Muscle of leg (tissue), 11 donors: ENCODE results near the gene CIT. TPM values are rescaled to one million over a fixed set of nuclear protein-coding genes. Genes with fewer than 3 reads are reported as not detected.

Source experiments
- DNase-seq: peaks from one replicate; pipeline ENCODE4 v3.0.0; 2013
- H3K27ac ChIP-seq: one replicate; pipeline ENCODE4 v1.5.1; 2013; ENCODE audit warnings: mild to moderate bottlenecking, low read length, control low read depth
- H3K27me3 ChIP-seq: one replicate; pipeline ENCODE4 v1.6.1; 2013; ENCODE audit warnings: low read length; ENCODE audit not compliant: control insufficient read depth, insufficient read depth
- H3K36me3 ChIP-seq: one replicate; pipeline ENCODE4 v1.6.1; 2013; ENCODE audit warnings: low read length; ENCODE audit not compliant: control insufficient read depth, insufficient read depth
- H3K4me1 ChIP-seq: one replicate; pipeline ENCODE4 v1.6.1; 2013; ENCODE audit warnings: low read length; ENCODE audit not compliant: control insufficient read depth, insufficient read depth
- H3K4me3 ChIP-seq: one replicate; pipeline ENCODE4 v1.5.1; 2013; ENCODE audit warnings: low read length, control low read depth
- H3K9me3 ChIP-seq: replicated peaks from 2 replicates; pipeline ENCODE4 v1.6.1; 2013; ENCODE audit warnings: low read depth, low read length; ENCODE audit not compliant: control insufficient read depth
- WGBS: methylation state at CpG from one replicate; pipeline ENCODE4 v1.1.5; 2013; ENCODE audit warnings: missing lambda C conversion rate; ENCODE audit not compliant: insufficient coverage; 5-methylcytosine and 5-hydroxymethylcytosine counted together
- polyA plus RNA-seq, 8 donors: library from polyadenylated mRNA; unstranded; fragments of 120-200 nt; gene quantifications; one replicate each; pipeline versions ENCODE4 v1.2.1 to v1.2.3, GENCODE V29; 2013; ENCODE audit warnings: inconsistent platforms in 1 of 8, low replicate concordance in 1 of 8; ENCODE audit not compliant: insufficient read length in 8 of 8, insufficient read depth in 1 of 8
- total RNA-seq: library from RNA; stranded (reverse); fragments of 120-200 nt; gene quantifications from one replicate; pipeline ENCODE4 v1.2.4, GENCODE V29; 2013

CIT gene
- total and polyA plus RNA-seq, 9 donors: 5.8 to 12.3 (median 9.2) TPM

- no peak for DNase-seq
- H3K9me3 ChIP-seq: peaks cover 3% of the 10 kb centered on the region
- no peaks in the 10 kb centered on the region for H3K36me3 ChIP-seq
- WGBS: no CpG with 5 or more reads among the region's 6 CpGs
- no peak overlapping the region for H3K27ac ChIP-seq
- H3K4me3 ChIP-seq: no peak overlapping the region
- peaks cover 9% of the 10 kb centered on the region for H3K4me1 ChIP-seq
- H3K27me3 ChIP-seq: no peaks in the 10 kb centered on the region
These were observed 68.7 kb downstream of the CIT start for GRCh38 chr12:119808441-119808840.

GRCh38 chr12:119807380-119807779, 69.7 kb downstream of the CIT start:
- DNase-seq: no peak
- H3K9me3 ChIP-seq: peaks cover 3% of the 10 kb centered on the region
- H3K27ac ChIP-seq: no peak overlapping the region
- peaks cover 14% of the 10 kb centered on the region for H3K4me1 ChIP-seq
- H3K27me3 ChIP-seq: no peaks in the 10 kb centered on the region
- H3K4me3 ChIP-seq: no peak overlapping the region
- H3K36me3 ChIP-seq: no peaks in the 10 kb centered on the region

DNA sequence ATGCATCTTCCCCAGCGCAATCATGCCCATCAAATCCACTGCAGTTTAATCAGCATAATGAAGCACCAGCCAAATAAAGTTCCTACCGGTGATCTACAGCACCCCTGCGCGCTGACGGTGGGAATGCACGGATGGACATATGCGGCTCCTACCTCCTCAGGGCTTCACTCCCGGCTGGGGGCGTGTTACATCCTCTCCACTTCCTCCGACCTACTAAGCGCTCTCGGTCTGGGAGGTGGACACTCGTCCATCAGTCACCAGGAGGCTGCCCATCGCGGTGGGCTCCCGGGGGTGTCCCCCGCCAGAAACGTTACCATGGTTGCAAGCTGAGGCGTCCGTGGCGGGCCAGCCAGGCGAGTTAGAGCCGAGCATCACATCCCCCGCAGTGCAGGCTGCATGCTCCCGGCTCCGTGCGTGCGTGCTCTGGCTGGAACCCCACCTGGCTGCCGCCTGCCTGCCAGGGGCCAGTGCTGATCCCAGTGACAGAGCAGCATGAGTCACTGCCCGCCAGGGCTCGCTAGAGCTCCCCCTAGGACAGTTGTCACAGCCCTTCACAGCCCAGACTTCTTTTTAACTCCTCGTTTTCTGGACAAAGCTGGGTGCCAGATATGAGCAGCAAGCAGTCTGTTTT, 73.0 kb downstream of the CIT start:
- peaks cover 3% of the 10 kb centered on the region for H3K9me3 ChIP-seq
- H3K4me1 ChIP-seq: peaks cover 17% of the 10 kb centered on the region
- DNase-seq: peak; percentile 83
- H3K27ac ChIP-seq: no peak overlapping the region
- H3K27me3 ChIP-seq: no peaks in the 10 kb centered on the region
- 22% methylated on average over 29 of the region's 32 CpGs for WGBS
- H3K36me3 ChIP-seq: no peaks in the 10 kb centered on the region
- H3K4me3 ChIP-seq: peak overlapping the region; percentile 42

- Histone ChIP-seq H3K4me3 (peak overlapping the region; percentile 42), H3K27me3 (no peaks in the 10 kb centered on the region), H3K9me3 (peaks cover 3% of the 10 kb centered on the region), H3K36me3 (no peaks in the 10 kb centered on the region), H3K4me1 (peaks cover 17% of the 10 kb centered on the region), H3K27ac (peak overlapping the region; percentile 43)
- WGBS: 8% methylated on average over 14 of the region's 16 CpGs
- DNase-seq: peak; percentile 85
These were observed 73.7 kb downstream of the CIT start for GRCh38 chr12:119803381-119803791.

DNA sequence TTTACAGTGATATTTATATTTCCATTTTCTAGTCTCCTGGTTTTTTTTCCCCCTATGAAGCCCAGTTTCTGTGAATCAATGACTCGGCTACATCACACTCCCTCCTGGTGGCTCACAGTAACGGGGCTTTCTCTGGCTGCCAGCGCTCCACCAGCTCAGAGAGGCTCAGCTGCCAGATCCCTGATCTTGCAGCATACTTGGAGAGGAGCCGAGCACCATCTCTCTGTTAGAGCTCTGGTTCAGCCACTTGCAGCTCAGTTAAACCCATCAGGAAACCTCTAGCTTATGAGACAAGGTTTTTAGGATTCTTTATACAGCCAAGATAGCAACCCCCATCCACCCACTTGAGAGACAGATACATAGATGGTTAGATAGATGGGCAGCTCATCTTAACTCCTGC, 74.6 kb downstream of the CIT start:
- Histone ChIP-seq H3K4me3 (no peak overlapping the region), H3K27ac (no peak overlapping the region), H3K27me3 (no peaks in the 10 kb centered on the region), H3K4me1 (peaks cover 17% of the 10 kb centered on the region), H3K9me3 (peaks cover 3% of the 10 kb centered on the region), H3K36me3 (no peaks in the 10 kb centered on the region)
- DNase-seq: peak; percentile 77
- WGBS: 28% methylated on average over 3 of the region's 4 CpGs

DNA sequence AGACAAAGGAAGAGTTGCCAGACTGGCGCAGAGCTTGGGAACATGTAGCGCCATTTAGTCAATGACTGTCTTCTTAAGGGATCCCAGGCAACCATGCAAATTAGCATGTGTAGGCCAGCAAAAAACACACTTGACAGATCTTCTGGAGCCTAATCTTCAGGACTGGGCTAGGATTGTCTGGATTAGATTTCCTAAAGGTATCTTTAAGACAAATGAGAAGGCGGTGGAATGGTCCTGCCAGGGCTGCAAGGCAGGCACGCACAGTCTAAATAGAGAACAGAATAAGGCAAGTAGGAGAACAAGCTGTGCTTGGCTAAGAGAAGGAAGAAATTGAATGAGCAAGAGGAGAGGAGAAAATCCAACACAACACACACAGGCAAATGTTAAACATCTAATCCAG, 80.0 kb downstream of the CIT start:
- peaks cover 4% of the 10 kb centered on the region for H3K36me3 ChIP-seq
- no peak overlapping the region for H3K27ac ChIP-seq
- whole genome bisulfite sequencing: 97% methylated on average over 2 of the region's 4 CpGs
- H3K4me1 ChIP-seq: peaks cover under 1% of the 10 kb centered on the region
- DNase-seq: no peak
- no peaks in the 10 kb centered on the region for H3K9me3 ChIP-seq
- no peak overlapping the region for H3K4me3 ChIP-seq
- H3K27me3 ChIP-seq: no peaks in the 10 kb centered on the region

DNA sequence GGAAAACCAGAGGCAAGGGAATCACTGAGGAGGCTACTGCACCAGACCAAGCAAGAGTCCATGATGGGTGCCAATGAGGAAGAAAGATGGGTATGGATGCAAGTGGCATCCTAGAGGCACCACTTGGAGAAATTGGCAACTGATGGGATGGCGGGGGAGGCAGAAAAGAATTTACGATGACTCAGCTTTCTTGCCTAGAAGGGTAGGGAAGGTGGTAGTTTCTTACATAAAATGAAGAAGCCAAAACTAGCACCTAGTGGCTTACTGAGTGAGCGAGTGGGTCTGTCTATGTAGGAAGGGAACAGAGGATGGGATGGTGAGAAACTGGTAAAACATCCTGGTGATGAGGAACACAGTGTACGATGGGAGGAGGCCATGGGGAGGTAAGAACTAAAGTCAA, 80.8 kb downstream of the CIT start:
- Histone ChIP-seq H3K4me1 (no peaks in the 10 kb centered on the region), H3K27ac (no peak overlapping the region), H3K9me3 (no peaks in the 10 kb centered on the region), H3K36me3 (peaks cover 4% of the 10 kb centered on the region), H3K27me3 (no peaks in the 10 kb centered on the region), H3K4me3 (no peak overlapping the region)
- 95% methylated on average over 4 of the region's 4 CpGs for WGBS
- no peak for DNase-seq

DNA sequence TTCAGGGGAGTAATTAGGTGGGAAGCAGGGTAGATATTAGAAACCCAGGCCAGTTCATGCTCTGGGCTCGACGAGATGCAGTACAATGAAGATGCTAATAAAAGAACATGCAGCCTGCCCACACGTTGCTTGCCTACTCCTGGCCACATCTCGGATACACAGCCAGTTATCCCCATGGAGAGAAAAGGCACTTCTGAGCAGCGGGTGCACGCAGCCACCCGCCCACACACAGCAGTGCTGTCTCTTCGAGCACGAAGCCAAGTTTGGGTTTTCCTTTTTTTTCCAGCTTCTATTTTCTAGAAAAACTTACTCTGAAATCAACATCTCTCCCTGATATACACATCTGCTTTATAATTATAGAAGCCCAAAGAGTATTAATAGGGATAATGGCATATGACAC, 85.7 kb downstream of the CIT start:
- no peak for DNase-seq
- Histone ChIP-seq H3K27ac (no peak overlapping the region), H3K27me3 (no peaks in the 10 kb centered on the region), H3K36me3 (peaks cover 4% of the 10 kb centered on the region), H3K9me3 (no peaks in the 10 kb centered on the region), H3K4me3 (no peak overlapping the region), H3K4me1 (no peaks in the 10 kb centered on the region)
- 75% methylated on average over 4 of the region's 9 CpGs for WGBS

GRCh38 chr12:119788786-119789185, 88.3 kb downstream of the CIT start:
- Histone ChIP-seq H3K9me3 (peaks cover 2% of the 10 kb centered on the region), H3K4me1 (no peaks in the 10 kb centered on the region), H3K27me3 (no peaks in the 10 kb centered on the region), H3K4me3 (no peak overlapping the region), H3K27ac (no peak overlapping the region), H3K36me3 (peaks cover 13% of the 10 kb centered on the region)
- no peak for DNase-seq
- 100% methylated on average over 1 of the region's 1 CpG for WGBS

DNA sequence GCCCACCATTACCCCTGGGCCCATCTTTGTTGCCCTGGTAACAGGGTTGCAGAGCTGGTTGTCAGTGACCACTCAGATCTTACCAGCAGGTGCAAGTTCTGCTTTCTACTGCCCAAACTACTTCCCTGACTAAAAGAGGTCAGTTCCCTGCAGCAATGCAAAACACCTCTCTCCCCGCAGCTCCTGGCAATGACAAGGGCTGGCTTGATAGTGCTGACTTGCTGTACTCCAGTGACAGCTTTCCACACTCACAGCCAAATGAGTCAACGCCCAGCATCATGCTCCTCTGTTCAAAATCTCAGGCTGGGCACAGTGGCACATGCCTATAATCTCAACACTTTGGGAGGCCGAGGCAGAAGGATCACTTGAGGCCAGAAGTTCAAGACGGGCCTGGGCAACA, 90.6 kb downstream of the CIT start:
- no peaks in the 10 kb centered on the region for H3K4me1 ChIP-seq
- no peak overlapping the region for H3K4me3 ChIP-seq
- H3K27me3 ChIP-seq: no peaks in the 10 kb centered on the region
- DNase-seq: no peak
- peaks cover 17% of the 10 kb centered on the region for H3K36me3 ChIP-seq
- H3K9me3 ChIP-seq: peaks cover 2% of the 10 kb centered on the region
- H3K27ac ChIP-seq: no peak overlapping the region
- 85% methylated on average over 1 of the region's 4 CpGs for WGBS

DNA sequence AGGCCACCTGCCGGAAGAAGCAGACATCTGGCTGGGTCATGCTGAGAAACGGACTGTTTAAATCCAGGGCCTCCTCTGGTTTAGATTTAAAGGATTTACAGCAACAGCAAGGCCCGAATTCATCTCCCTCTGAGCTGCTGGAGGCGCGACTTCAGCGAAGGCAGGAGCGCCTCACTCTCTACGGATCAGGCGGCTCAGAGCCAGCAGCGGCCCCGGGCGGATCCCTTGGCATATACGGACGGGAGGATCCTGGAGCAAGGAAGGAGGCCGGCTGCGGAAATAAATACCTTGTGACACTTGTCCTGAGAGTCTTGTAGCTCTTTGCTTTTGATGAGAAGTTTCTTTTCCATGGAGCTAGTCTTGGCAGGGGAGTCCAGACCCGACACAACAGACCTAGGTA, 92.4 kb downstream of the CIT start:
- no peaks in the 10 kb centered on the region for H3K27me3 ChIP-seq
- no peak overlapping the region for H3K27ac ChIP-seq
- H3K4me1 ChIP-seq: no peaks in the 10 kb centered on the region
- H3K4me3 ChIP-seq: no peak overlapping the region
- H3K36me3 ChIP-seq: peaks cover 17% of the 10 kb centered on the region
- WGBS: 65% methylated on average over 10 of the region's 17 CpGs
- peaks cover 2% of the 10 kb centered on the region for H3K9me3 ChIP-seq
- DNase-seq: no peak
